IMR-90 (cell line): Measurements from ENCODE around the gene GRK2. TPM values are rescaled to one million over a fixed set of nuclear protein-coding genes. Genes with fewer than 3 reads are reported as not detected.

Source experiments
- ATAC-seq: fragments of 200-7000 bp; cut with Tn5 transposase; 2 replicates; pipeline ENCODE4 v1.9.1; 2020; ENCODE audit warnings: low read depth, mild to moderate bottlenecking, moderate library complexity
- BruUV-seq: library from RNA; stranded (reverse); fragments of 400-500 nt; replicated peaks from 2 replicates; lab custom pipeline; 2021; lab: Mats Ljungman, UMichigan
- CTCF ChIA-PET: fragments of 300-600 bp; formaldehyde crosslinking; extraction: SDS; loops from one replicate; lab custom pipeline; 2021; ENCODE audit warnings: antibody characterized with exemption; lab: Yijun Ruan, JAX
- POLR2A ChIA-PET: fragments of 300-600 bp; sonication (Branson Sonifier 250); formaldehyde crosslinking; loops from one replicate; lab custom pipeline; 2022; ENCODE audit warnings: antibody characterized with exemption; ENCODE audit not compliant: unreplicated experiment; lab: Charles Lee
- DNase-seq: peaks from one replicate; pipeline ENCODE4 v3.0.0; 2013
- H2AFZ ChIP-seq: replicated peaks from 2 replicates; pipeline ENCODE3; 2013; ENCODE audit warnings: low read length, mild to moderate bottlenecking; ENCODE audit not compliant: poor library complexity
- H2AK5ac ChIP-seq: 2 replicates; pipeline ENCODE4 v1.6.1; 2013; ENCODE audit warnings: low read depth, low read length, inconsistent platforms
- H2AK9ac ChIP-seq: replicated peaks from 2 replicates; pipeline ENCODE3; 2013; ENCODE audit warnings: mild to moderate bottlenecking, low read depth, low read length, moderate library complexity; ENCODE audit not compliant: poor library complexity
- H2BK120ac ChIP-seq: 2 replicates; pipeline ENCODE4 v1.6.1; 2013; ENCODE audit warnings: low read depth, low read length, inconsistent platforms
- H2BK15ac ChIP-seq: 3 replicates; pipeline ENCODE4 v1.6.1; 2013; ENCODE audit warnings: low read depth, low read length, inconsistent platforms
- H2BK20ac ChIP-seq: 2 replicates; pipeline ENCODE4 v1.6.1; 2013; ENCODE audit warnings: low read depth, mild to moderate bottlenecking, inconsistent platforms, low read length, moderate library complexity
- H2BK5ac ChIP-seq: 2 replicates; pipeline ENCODE4 v1.6.1; 2013; ENCODE audit warnings: mild to moderate bottlenecking, low read depth, low read length, inconsistent platforms; ENCODE audit not compliant: poor library complexity, severe bottlenecking
- H3K14ac ChIP-seq: replicated peaks from 2 replicates; pipeline ENCODE4 v1.6.1; 2013; ENCODE audit warnings: low read depth, low read length, inconsistent platforms
- H3K18ac ChIP-seq: 2 replicates; pipeline ENCODE4 v1.6.1; 2013; ENCODE audit warnings: low read depth, low read length, control low read depth
- H3K23ac ChIP-seq: 2 replicates; pipeline ENCODE4 v1.6.1; 2013; ENCODE audit warnings: low read depth, low read length, inconsistent platforms
- H3K27ac ChIP-seq: 2 replicates; pipeline ENCODE4 v1.5.1; 2013; ENCODE audit warnings: mild to moderate bottlenecking, control low read depth, low read length; ENCODE audit not compliant: insufficient read depth
- H3K27me3 ChIP-seq: 2 replicates; pipeline ENCODE4 v1.6.1; 2013; ENCODE audit warnings: low read length; ENCODE audit not compliant: control insufficient read depth, insufficient read depth
- H3K36me3 ChIP-seq: 2 replicates; pipeline ENCODE4 v1.6.1; 2013; ENCODE audit warnings: low read length, mixed read lengths; ENCODE audit not compliant: control insufficient read depth, insufficient read depth
- H3K4ac ChIP-seq: 2 replicates; pipeline ENCODE4 v1.6.1; 2013; ENCODE audit warnings: low read depth, low read length, inconsistent platforms
- H3K4me1 ChIP-seq: 2 replicates; pipeline ENCODE4 v1.6.1; 2013; ENCODE audit warnings: low read length, mixed read lengths; ENCODE audit not compliant: control insufficient read depth, insufficient read depth
- H3K4me2 ChIP-seq: 2 replicates; pipeline ENCODE4 v1.6.1; 2013; ENCODE audit warnings: low read depth, mild to moderate bottlenecking, control low read depth, low read length, moderate library complexity
- H3K4me3 ChIP-seq: 2 replicates; pipeline ENCODE4 v1.5.1; 2013; ENCODE audit warnings: low read depth, mild to moderate bottlenecking, control low read depth, low read length, moderate library complexity; ENCODE audit not compliant: insufficient read depth
- H3K56ac ChIP-seq: 2 replicates; pipeline ENCODE4 v1.6.1; 2013; ENCODE audit warnings: low read length, inconsistent platforms; ENCODE audit not compliant: insufficient read depth; ENCODE audit errors: extremely low read depth
- H3K79me1 ChIP-seq, 2 experiments: 2 replicates each; pipeline ENCODE4 v1.6.1; 2013; ENCODE audit warnings: low read length in 2 of 2, inconsistent platforms in 1 of 2, low read depth in 1 of 2
- H3K9ac ChIP-seq: 2 replicates; pipeline ENCODE4 v1.6.1; 2013; ENCODE audit warnings: low read depth, low read length, control low read depth
- H3K9me1 ChIP-seq: 2 replicates; pipeline ENCODE4 v1.6.1; 2013; ENCODE audit warnings: low read length, inconsistent platforms; ENCODE audit not compliant: insufficient read depth
- H3K9me3 ChIP-seq: 2 replicates; pipeline ENCODE4 v1.6.1; 2013; ENCODE audit warnings: low read length; ENCODE audit not compliant: control insufficient read depth, insufficient read depth
- H4K20me1 ChIP-seq: 2 replicates; pipeline ENCODE4 v1.6.1; 2013; ENCODE audit warnings: low read length, inconsistent platforms; ENCODE audit not compliant: insufficient read depth
- H4K5ac ChIP-seq: 2 replicates; pipeline ENCODE4 v1.6.1; 2013; ENCODE audit warnings: mild to moderate bottlenecking, low read depth, low read length, control low read depth
- H4K8ac ChIP-seq, 2 experiments: 2 replicates each; pipeline ENCODE4 v1.6.1; 2013; ENCODE audit warnings: low read depth in 2 of 2, low read length in 2 of 2, control low read depth in 1 of 2, inconsistent platforms in 1 of 2
- H4K91ac ChIP-seq: 2 replicates; pipeline ENCODE4 v1.6.1; 2013; ENCODE audit warnings: low read depth, low read length, inconsistent platforms; ENCODE audit not compliant: insufficient read depth
- BHLHE40 ChIP-seq: fragments of 150-350 bp; IDR thresholded peaks from 2 replicates; pipeline ENCODE4 v1.6.1; 2016; ENCODE audit warnings: mild to moderate bottlenecking, low read depth, low read length
- CHD1 ChIP-seq: IDR thresholded peaks from 2 replicates; pipeline ENCODE4 v1.6.1; 2012; ENCODE audit warnings: low read depth, low read length, improper control_type of control experiment
- CTCF ChIP-seq: conservative IDR thresholded peaks from 2 replicates; pipeline ENCODE4 v1.5.1; 2012; ENCODE audit warnings: mild to moderate bottlenecking, low read depth, low read length, improper control_type of control experiment
- ELK1 ChIP-seq: fragments of 150-350 bp; IDR thresholded peaks from 2 replicates; pipeline ENCODE4 v1.6.1; 2016; ENCODE audit warnings: low read depth, mild to moderate bottlenecking, low read length, moderate library complexity, borderline replicate concordance
- FOS ChIP-seq: fragments of 150-350 bp; IDR thresholded peaks from 2 replicates; pipeline ENCODE4 v1.6.1; 2016; ENCODE audit warnings: low read depth, low read length
- MAFK ChIP-seq: IDR thresholded peaks from 2 replicates; pipeline ENCODE4 v1.6.1; 2012; ENCODE audit warnings: low read depth, low read length, improper control_type of control experiment
- MAZ ChIP-seq: IDR thresholded peaks from 2 replicates; pipeline ENCODE4 v1.6.1; 2012; ENCODE audit warnings: low read depth, mild to moderate bottlenecking, low read length, improper control_type of control experiment, moderate library complexity, borderline replicate concordance
- MXI1 ChIP-seq: IDR thresholded peaks from 2 replicates; pipeline ENCODE4 v1.6.1; 2012; ENCODE audit warnings: low read depth, mild to moderate bottlenecking, low read length, moderate library complexity, borderline replicate concordance
- NFE2L2 ChIP-seq: fragments of 150-350 bp; IDR thresholded peaks from 2 replicates; pipeline ENCODE4 v1.6.1; 2016; ENCODE audit warnings: low read depth, mild to moderate bottlenecking, low read length
- POLR2A ChIP-seq: IDR thresholded peaks from 2 replicates; pipeline ENCODE4 v1.6.1; 2012; ENCODE audit warnings: mild to moderate bottlenecking, low read depth, low read length
- RAD21 ChIP-seq: IDR thresholded peaks from 2 replicates; pipeline ENCODE4 v1.6.1; 2012; ENCODE audit warnings: low read length, improper control_type of control experiment
- RCOR1 ChIP-seq: IDR thresholded peaks from 2 replicates; pipeline ENCODE4 v1.6.1; 2012; ENCODE audit warnings: mild to moderate bottlenecking, low read length, improper control_type of control experiment; ENCODE audit not compliant: insufficient replicate concordance
- RFX5 ChIP-seq: IDR thresholded peaks from 2 replicates; pipeline ENCODE4 v1.8.0; 2012; ENCODE audit warnings: low read depth, mild to moderate bottlenecking, low read length, moderate library complexity
- SMC3 ChIP-seq: fragments of 150-350 bp; IDR thresholded peaks from 2 replicates; pipeline ENCODE4 v1.6.1; 2016; ENCODE audit warnings: low read depth, mild to moderate bottlenecking, antibody characterized with exemption, low read length, moderate library complexity
- USF2 ChIP-seq: fragments of 150-350 bp; IDR thresholded peaks from 2 replicates; pipeline ENCODE4 v1.6.1; 2017; ENCODE audit warnings: mild to moderate bottlenecking, antibody characterized with exemption, low read length, low read depth
- WGBS, 2 experiments: methylation state at CpG; one replicate each; pipeline versions ENCODE4 v1.1.5 to v1.1.7; 2013; ENCODE audit warnings: missing lambda C conversion rate in 2 of 2; ENCODE audit not compliant: insufficient read length in 1 of 2; ENCODE audit errors: extremely low coverage in 2 of 2; 5-methylcytosine and 5-hydroxymethylcytosine counted together
- dilution Hi-C: fragments of 300-500 bp; cut with HindIII; formaldehyde crosslinking; loops from one replicate; pipeline ENCODE4 v1.14.3; 2018; ENCODE audit warnings: low sequenced_read_pairs; ENCODE audit not compliant: unreplicated experiment
- in situ Hi-C: fragments of 300-500 bp; cut with MboI; formaldehyde crosslinking; loops from 3 replicates; pipeline ENCODE4 v1.14.3; 2019; ENCODE audit warnings: low sequenced_read_pairs, inconsistent platforms, mixed read lengths
- intact Hi-C: fragments of 100-400 bp; cut with micrococcal nuclease; formaldehyde crosslinking; loops from 2 replicates; pipeline ENCODE4 v1.10.0; 2022
- polyA plus RNA-seq, 3 experiments: library from polyadenylated mRNA; depleted of rRNA; stranded (reverse); fragments of >200 nt; gene quantifications; 2 replicates each; pipeline ENCODE4 v1.2.3, GENCODE V29; 2012; ENCODE audit warnings: low replicate concordance in 1 of 3
- total RNA-seq: library from RNA; depleted of rRNA; stranded (reverse); fragments of >200 nt; gene quantifications from 2 replicates; pipeline ENCODE4 v1.2.3, GENCODE V29; 2012

Gene GRK2
- total and polyA plus RNA-seq, 2 of the 4 experiments (the other 2 are of a cell fraction), result 26.7 to 41.8 TPM

- Histone ChIP-seq H3K4ac (no peak overlapping the region), H2AK9ac (peak overlapping the region; percentile 95), H3K4me3 (peak overlapping the region; percentile 100), H3K9me3 (no peaks in the 10 kb centered on the region), H2AK5ac (peak overlapping the region; percentile 36; the same call in 1 of the 2 replicates), H3K79me1 (peaks cover 2 to 28% of the 10 kb centered on the region in 2 experiments; a peak in 2 of 4 replicates), H2BK5ac (no peak overlapping the region), H2BK15ac (no peak overlapping the region), H3K27me3 (no peaks in the 10 kb centered on the region), H3K18ac (no peak overlapping the region), H4K20me1 (peaks cover 4% of the 10 kb centered on the region), H2AFZ (peak overlapping the region; percentile 99), H2BK120ac (no peak overlapping the region), H3K4me2 (peak overlapping the region; percentile 91), H3K56ac (no peak overlapping the region), H3K14ac (no peak overlapping the region), H3K9ac (peak overlapping the region; percentile 90; the same call in 1 of the 2 replicates), H4K91ac (no peak overlapping the region), H2BK20ac (no peak overlapping the region; the same call in 1 of the 2 replicates), H3K4me1 (peaks cover 18% of the 10 kb centered on the region), H3K23ac (peak overlapping the region; percentile 23; the same call in 1 of the 2 replicates), H3K9me1 (peaks cover 3% of the 10 kb centered on the region), H4K5ac (no peak overlapping the region), H3K27ac (no peak overlapping the region), H4K8ac (peak overlapping the region in 1 of 2 experiments; percentile 80; a peak in 2 of 4 replicates), H3K36me3 (peaks cover 44% of the 10 kb centered on the region)
- POLR2A ChIA-PET, result interaction anchor here (0.6 kb wide), 1 partner anchor 11 kb away, joined by 3 read pairs; no protein-coding TSS in a partner anchor
- ATAC-seq (no peak), DNase-seq (no peak)
- 75% methylated on average over 8 of the region's 14 CpGs; no CpG with 5 or more reads in 1 of the 2 experiments for WGBS, 2 experiments
- BruUV-seq, result no TSS peak
- intact Hi-C loops (no loop called here), dilution Hi-C loops (no loop called here), in situ Hi-C loops (no loop called here)
- CTCF ChIA-PET, result no interaction called here
- TF ChIP-seq RFX5 (no peak), SMC3 (no peak), USF2 (no peak), CTCF (no peak), BHLHE40 (no peak), ELK1 (no peak), CHD1 (no peak), FOS (no peak), RAD21 (no peak), NFE2L2 (no peak), POLR2A (no peak), RCOR1 (no peak), MXI1 (no peak), MAFK (no peak), MAZ (no peak)
These were observed 38.3 kb downstream of the GRK2 start for GRCh38 chr11:67304511-67305113.
